ENCODE results near the gene CXCL8.

DNA sequence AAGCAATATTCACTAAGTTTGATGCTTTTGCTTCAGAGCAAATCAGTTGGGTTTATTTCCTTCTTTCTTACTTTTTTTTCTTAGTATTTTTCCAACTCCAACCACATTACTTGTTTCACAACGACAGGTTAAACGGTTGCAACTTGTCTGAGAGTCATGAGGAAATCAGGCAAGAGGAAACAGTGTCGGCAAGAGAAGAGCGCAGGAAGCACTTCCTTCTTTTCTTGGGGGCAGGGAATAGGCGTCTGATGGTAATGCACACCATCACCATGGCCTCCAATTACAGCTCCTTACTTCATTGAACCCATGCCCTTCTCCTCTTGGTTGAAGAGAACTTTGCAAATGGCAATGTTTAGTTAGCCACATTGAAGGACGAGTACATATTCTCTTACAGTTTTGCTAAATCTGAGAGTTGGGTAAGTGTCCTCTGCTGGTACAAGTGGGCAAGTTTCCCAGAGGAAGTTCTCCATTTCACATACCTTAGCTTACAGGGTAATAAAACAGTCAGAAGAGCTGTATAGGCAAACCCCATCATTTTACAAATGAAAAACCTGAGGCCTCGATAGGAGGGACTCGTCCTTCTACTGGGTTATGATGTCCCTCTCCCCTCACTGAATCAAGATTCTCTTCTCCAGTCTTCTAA is 8.3 kb upstream of the CXCL8 start:
- TF ChIP-seq CTCF (IDR thresholded peaks at IDR 0.05; ENCODE audit: control extremely low read depth in 1 of 3, insufficient read depth in 1 of 3, low read depth in 1 of 3, low read length in 3 of 3) (no peak), RBBP5 (IDR thresholded peaks at IDR 0.05; ENCODE audit: borderline replicate concordance, low read depth, low read length) (no peak), YY1 (IDR thresholded peaks at IDR 0.05; ENCODE audit: low read depth, low read length) (no peak), SP2 (IDR thresholded peaks at IDR 0.05; ENCODE audit: low read length) (no peak), SP1 (IDR thresholded peaks at IDR 0.05; ENCODE audit: low read depth, low read length) (no peak)
- TF ChIP-seq, protein P1, sequence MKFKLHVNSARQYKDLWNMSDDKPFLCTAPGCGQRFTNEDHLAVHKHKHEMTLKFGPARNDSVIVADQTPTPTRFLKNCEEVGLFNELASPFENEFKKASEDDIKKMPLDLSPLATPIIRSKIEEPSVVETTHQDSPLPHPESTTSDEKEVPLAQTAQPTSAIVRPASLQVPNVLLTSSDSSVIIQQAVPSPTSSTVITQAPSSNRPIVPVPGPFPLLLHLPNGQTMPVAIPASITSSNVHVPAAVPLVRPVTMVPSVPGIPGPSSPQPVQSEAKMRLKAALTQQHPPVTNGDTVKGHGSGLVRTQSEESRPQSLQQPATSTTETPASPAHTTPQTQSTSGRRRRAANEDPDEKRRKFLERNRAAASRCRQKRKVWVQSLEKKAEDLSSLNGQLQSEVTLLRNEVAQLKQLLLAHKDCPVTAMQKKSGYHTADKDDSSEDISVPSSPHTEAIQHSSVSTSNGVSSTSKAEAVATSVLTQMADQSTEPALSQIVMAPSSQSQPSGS (IDR thresholded peaks at IDR 0.05; ENCODE audit: low read length): no peak

Data from H1 (cell line).